Endothelial cell of umbilical vein (primary cell): ENCODE measurements around the gene CASP14. TPM values are rescaled to one million over a fixed set of nuclear protein-coding genes. Genes with fewer than 3 reads are reported as not detected.

Experiments
- BruUV-seq: library from RNA; stranded (reverse); fragments of 400-500 nt; replicated peaks from 2 replicates; lab custom pipeline; 2021; lab: Mats Ljungman, UMichigan
- CTCF ChIA-PET: fragments of 300-600, 350-600 bp; sonication (Branson Sonifier 250); formaldehyde crosslinking; loops from one replicate; lab custom pipeline; 2021; ENCODE audit warnings: antibody characterized with exemption, inconsistent platforms; lab: Charles Lee
- POLR2A ChIA-PET: fragments of 300-600, 350-600 bp; sonication (Branson Sonifier 250); formaldehyde crosslinking; loops from one replicate; lab custom pipeline; 2021; ENCODE audit warnings: antibody characterized with exemption, inconsistent platforms; lab: Charles Lee
- DNase-seq: peaks from one replicate; pipeline ENCODE4 v3.0.0-alpha.2; 2011; ENCODE audit warnings: low read depth, low spot score
- FAIRE-seq: peaks from 2 replicates; lab custom pipeline; 2011; peaks lifted over from hg19 to GRCh38; lab: Jason Lieb, UNC
- H2AFZ ChIP-seq: 2 replicates; pipeline ENCODE4 v1.6.0; 2012; ENCODE audit warnings: low read depth, low read length, control low read depth, inconsistent platforms
- H3K27ac ChIP-seq: 2 replicates; pipeline ENCODE4 v1.5.1; 2011; ENCODE audit warnings: low read depth, mild to moderate bottlenecking, control low read depth, low read length, moderate library complexity; ENCODE audit not compliant: insufficient read depth
- H3K27me3 ChIP-seq, 2 experiments: 2 replicates each; pipeline versions ENCODE4 v1.6.0 to v1.6.1; 2011; ENCODE audit warnings: low read length in 2 of 2, mixed read lengths in 1 of 2; ENCODE audit not compliant: control insufficient read depth in 2 of 2, insufficient read depth in 2 of 2
- H3K36me3 ChIP-seq, 2 experiments: 2 replicates in 1 of 2; 3 replicates in 1 of 2; pipeline ENCODE4 v1.5.1; 2011; ENCODE audit warnings: low read length in 2 of 2, mild to moderate bottlenecking in 1 of 2, moderate library complexity in 1 of 2; ENCODE audit not compliant: control insufficient read depth in 2 of 2, insufficient read depth in 2 of 2; ENCODE audit errors: extremely low read depth in 1 of 2
- H3K4me1 ChIP-seq: 3 replicates; pipeline ENCODE4 v1.5.1; 2011; ENCODE audit warnings: mild to moderate bottlenecking, low read length; ENCODE audit not compliant: control insufficient read depth, insufficient read depth; ENCODE audit errors: extremely low read depth
- H3K4me2 ChIP-seq: 2 replicates; pipeline ENCODE4 v1.6.1; 2011; ENCODE audit warnings: low read length, control low read depth, mixed read lengths; ENCODE audit not compliant: insufficient read depth
- H3K4me3 ChIP-seq, 3 experiments: fragments of 200-600 bp in 1 of 3; sonication (generic), shearing (Covaris generic) in 1 of 3; replicated peaks in 1 of 3; 2 replicates each; pipeline ENCODE4 v1.5.1; 2011 to 2016; ENCODE audit warnings: control low read depth in 3 of 3, low read length in 3 of 3, mild to moderate bottlenecking in 2 of 3, inconsistent platforms in 1 of 3, low read depth in 1 of 3, moderate library complexity in 1 of 3; ENCODE audit not compliant: insufficient read depth in 1 of 3
- H3K79me2 ChIP-seq: 2 replicates; pipeline ENCODE4 v1.6.0; 2012; ENCODE audit warnings: low read length, inconsistent platforms; ENCODE audit not compliant: control insufficient read depth, insufficient read depth
- H3K9ac ChIP-seq: replicated peaks from 2 replicates; pipeline ENCODE3; 2011; ENCODE audit warnings: low read length, control low read depth; ENCODE audit not compliant: insufficient read depth; ENCODE audit errors: extremely low read depth
- H3K9me1 ChIP-seq: replicated peaks from 3 replicates; pipeline ENCODE4 v1.6.0; 2011; ENCODE audit warnings: mild to moderate bottlenecking, low read length; ENCODE audit not compliant: control insufficient read depth, insufficient read depth; ENCODE audit errors: extremely low read depth
- H3K9me3 ChIP-seq: replicated peaks from 2 replicates; pipeline ENCODE4 v1.5.1; 2012; ENCODE audit warnings: low read length, inconsistent platforms; ENCODE audit not compliant: control insufficient read depth, insufficient read depth
- H4K20me1 ChIP-seq: replicated peaks from 2 replicates; pipeline ENCODE3; 2011; ENCODE audit warnings: mild to moderate bottlenecking, low read length; ENCODE audit not compliant: control insufficient read depth, insufficient read depth; ENCODE audit errors: extremely low read depth
- FOS ChIP-seq: IDR thresholded peaks from 2 replicates; pipeline ENCODE4 v1.6.1; 2011; ENCODE audit warnings: mild to moderate bottlenecking, low read length, moderate library complexity, borderline replicate concordance; ENCODE audit not compliant: insufficient read depth
- GATA2 ChIP-seq: IDR thresholded peaks from 2 replicates; pipeline ENCODE4 v1.7.0; 2011; ENCODE audit warnings: low read depth, mild to moderate bottlenecking, moderate library complexity, mixed read lengths, low read length; ENCODE audit not compliant: insufficient read length, insufficient read depth
- JUN ChIP-seq: IDR thresholded peaks from 2 replicates; pipeline ENCODE4 v1.6.1; 2011; ENCODE audit warnings: borderline replicate concordance, low read depth; ENCODE audit not compliant: insufficient read length, insufficient read depth
- MYC ChIP-seq: IDR thresholded peaks from one replicate; pipeline ENCODE4 v1.6.1; 2011; ENCODE audit warnings: mild to moderate bottlenecking, low read depth, low read length
- POLR2A ChIP-seq: IDR thresholded peaks from 2 replicates; pipeline ENCODE4 v1.6.1; 2012; ENCODE audit warnings: low read depth, mild to moderate bottlenecking, control low read depth, low read length
- dilution Hi-C: fragments of 300-500 bp; cut with MboI; formaldehyde crosslinking; loops from one replicate; pipeline ENCODE4 v1.15.0; 2019; ENCODE audit warnings: low sequenced_read_pairs; ENCODE audit not compliant: extremely low pct_ligation_motif_present
- intact Hi-C: fragments of 100-400 bp; cut with micrococcal nuclease; formaldehyde crosslinking; loops from one replicate; pipeline ENCODE4 v1.10.0; 2022
- polyA plus RNA-seq, 4 experiments: library from polyadenylated mRNA; depleted of rRNA in 3 of 4; stranded (reverse) in 3 of 4; unstranded in 1 of 4; fragments of >200 nt; gene quantifications; 2 replicates each; pipeline versions ENCODE4 v1.2.1 to v1.2.3, GENCODE V29; 2011 to 2012; ENCODE audit warnings: missing spikeins in 1 of 4
- total RNA-seq: library from RNA; stranded (reverse); gene quantifications from 2 replicates; pipeline ENCODE4 v1.2.3, GENCODE V29; 2021
- TF ChIP-seq, protein P1 (sequence below), 2 donors: IDR thresholded peaks; 1 replicate in 1 of 2; 2 replicates in 1 of 2; pipeline ENCODE4 v1.5.1; 2011; ENCODE audit warnings: low read length in 2 of 2, mild to moderate bottlenecking in 2 of 2, moderate library complexity in 2 of 2, control low read depth in 1 of 2, inconsistent platforms in 1 of 2, low read depth in 1 of 2; ENCODE audit not compliant: insufficient read depth in 1 of 2; ENCODE audit errors: extremely low read depth in 1 of 2

CASP14 gene
- total and polyA plus RNA-seq, 2 donors (not counting 3 experiments of a cell fraction or from before 2014, with no cell fraction given), result not detected

DNA sequence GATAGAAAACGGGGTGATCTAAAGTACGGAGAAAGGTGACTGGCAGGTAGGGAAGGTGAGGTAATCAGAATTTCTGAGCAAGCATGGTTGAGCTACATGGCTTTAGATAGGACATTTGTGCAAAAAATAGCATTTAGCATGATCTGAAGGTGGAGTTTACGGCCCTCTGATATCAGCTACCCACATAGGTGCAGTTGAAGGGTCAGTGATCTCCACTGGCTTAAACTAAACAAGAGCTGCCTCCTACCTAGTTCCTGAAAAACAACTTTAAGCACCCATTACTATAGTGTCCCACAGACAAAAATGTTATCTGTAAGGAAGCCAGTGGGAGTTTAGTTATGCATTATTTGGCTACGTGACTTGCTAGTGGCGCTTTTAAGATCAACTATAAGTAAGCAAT is 1.2 kb upstream of the CASP14 start:
- Histone ChIP-seq H2AFZ (no peak overlapping the region), H3K4me2 (no peak overlapping the region), H3K9ac (no peak overlapping the region), H3K9me3 (no peaks in the 10 kb centered on the region), H3K9me1 (no peaks in the 10 kb centered on the region), H3K4me3 (no peak overlapping the region), H4K20me1 (no peaks in the 10 kb centered on the region), H3K36me3 (no peaks in the 10 kb centered on the region), H3K79me2 (no peaks in the 10 kb centered on the region), H3K27ac (no peak overlapping the region), H3K27me3 (no peaks in the 10 kb centered on the region), H3K4me1 (no peaks in the 10 kb centered on the region)
- intact Hi-C loops, result no loop called here
- FAIRE-seq (no peak), DNase-seq (no peak)
- ChIA-PET POLR2A (no interaction called here), CTCF (no interaction called here)
- TF ChIP-seq MYC (no peak), FOS (no peak), GATA2 (no peak)
- TF ChIP-seq, protein P1, sequence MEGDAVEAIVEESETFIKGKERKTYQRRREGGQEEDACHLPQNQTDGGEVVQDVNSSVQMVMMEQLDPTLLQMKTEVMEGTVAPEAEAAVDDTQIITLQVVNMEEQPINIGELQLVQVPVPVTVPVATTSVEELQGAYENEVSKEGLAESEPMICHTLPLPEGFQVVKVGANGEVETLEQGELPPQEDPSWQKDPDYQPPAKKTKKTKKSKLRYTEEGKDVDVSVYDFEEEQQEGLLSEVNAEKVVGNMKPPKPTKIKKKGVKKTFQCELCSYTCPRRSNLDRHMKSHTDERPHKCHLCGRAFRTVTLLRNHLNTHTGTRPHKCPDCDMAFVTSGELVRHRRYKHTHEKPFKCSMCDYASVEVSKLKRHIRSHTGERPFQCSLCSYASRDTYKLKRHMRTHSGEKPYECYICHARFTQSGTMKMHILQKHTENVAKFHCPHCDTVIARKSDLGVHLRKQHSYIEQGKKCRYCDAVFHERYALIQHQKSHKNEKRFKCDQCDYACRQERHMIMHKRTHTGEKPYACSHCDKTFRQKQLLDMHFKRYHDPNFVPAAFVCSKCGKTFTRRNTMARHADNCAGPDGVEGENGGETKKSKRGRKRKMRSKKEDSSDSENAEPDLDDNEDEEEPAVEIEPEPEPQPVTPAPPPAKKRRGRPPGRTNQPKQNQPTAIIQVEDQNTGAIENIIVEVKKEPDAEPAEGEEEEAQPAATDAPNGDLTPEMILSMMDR (IDR thresholded peaks at IDR 0.05; ENCODE audit: extremely low read depth in 1 of 2, insufficient read depth in 1 of 2, low read depth in 1 of 2, low read length in 2 of 2), result no peak
- no TSS peak for BruUV-seq
- dilution Hi-C loops, result no loop called here

DNA sequence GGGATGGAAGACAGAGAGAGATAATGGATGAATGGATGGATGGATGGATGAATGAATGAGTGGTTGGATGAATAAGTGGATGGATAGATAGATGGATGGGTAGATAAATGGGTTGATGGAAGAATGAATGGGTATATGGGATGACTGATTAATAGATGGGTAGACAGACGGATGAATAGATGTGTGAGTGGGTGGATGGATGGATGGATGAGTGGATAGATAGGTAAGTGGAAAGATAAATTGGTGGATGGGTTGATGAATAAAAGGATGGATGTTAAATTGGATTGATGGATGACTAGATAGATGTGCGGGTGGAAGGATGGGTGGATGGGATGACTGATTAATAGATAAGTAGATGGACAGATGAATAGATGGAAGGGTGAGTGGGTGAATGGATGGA is 1.4 kb downstream of the CASP14 start:
- H3K4me3 ChIP-seq, result no peak overlapping the region
- no peak overlapping the region for H2AFZ ChIP-seq
- TF ChIP-seq POLR2A (no peak), JUN (no peak), GATA2 (no peak)
- dilution Hi-C loops, result no loop called here
- no peak overlapping the region for H3K9ac ChIP-seq
- H3K4me1 ChIP-seq, result no peaks in the 10 kb centered on the region
- no peak for FAIRE-seq
- no peaks in the 10 kb centered on the region for H3K9me1 ChIP-seq
- H3K4me2 ChIP-seq, result no peak overlapping the region
- H3K27ac ChIP-seq, result no peak overlapping the region
- no peaks in the 10 kb centered on the region for H3K79me2 ChIP-seq
- POLR2A ChIA-PET, result no interaction called here
- H3K9me3 ChIP-seq, result no peaks in the 10 kb centered on the region
- BruUV-seq, result no TSS peak
- H3K36me3 ChIP-seq, result no peaks in the 10 kb centered on the region
- CTCF ChIA-PET, result no interaction called here
- DNase-seq, result no peak
- H4K20me1 ChIP-seq, result no peaks in the 10 kb centered on the region
- H3K27me3 ChIP-seq, result no peaks in the 10 kb centered on the region
- intact Hi-C loops, result no loop called here
